A673 (cell line): ENCODE results near the gene PAX7. TPM values are rescaled to one million over a fixed set of nuclear protein-coding genes. Genes with fewer than 3 reads are reported as not detected.

Experiments used
- BruUV-seq: library from RNA; stranded (reverse); fragments of 400-500 nt; replicated peaks from 2 replicates; lab custom pipeline; 2021; lab: Mats Ljungman, UMichigan
- CTCF ChIA-PET: fragments of 300-600 bp; sonication (Branson Sonifier 250); formaldehyde crosslinking; loops from one replicate; lab custom pipeline; 2022; ENCODE audit warnings: antibody characterized with exemption; lab: Charles Lee
- POLR2A ChIA-PET: fragments of 300-600 bp; sonication (Branson Sonifier 250); formaldehyde crosslinking; loops from one replicate; lab custom pipeline; 2022; ENCODE audit warnings: antibody characterized with exemption; ENCODE audit not compliant: low non-redundant PET; lab: Charles Lee
- DNase-seq: peaks from one replicate; pipeline ENCODE4 v3.0.0-alpha.2; 2015; ENCODE audit warnings: low spot score
- H3K27ac ChIP-seq: fragments of 200-600 bp; sonication (generic); 2 replicates; pipeline ENCODE4 v1.5.1; 2016; ENCODE audit warnings: mixed run types, low read depth, mild to moderate bottlenecking, mixed read lengths, antibody characterized with exemption, low read length; ENCODE audit not compliant: poor library complexity, severe bottlenecking
- H3K27me3 ChIP-seq: fragments of 200-600 bp; sonication (generic); replicated peaks from 2 replicates; pipeline ENCODE4 v1.6.1; 2017; ENCODE audit warnings: mixed run types, low read depth, mild to moderate bottlenecking, mixed read lengths, antibody characterized with exemption, low read length; ENCODE audit not compliant: insufficient read depth, poor library complexity
- H3K36me3 ChIP-seq: fragments of 200-600 bp; sonication (generic); 2 replicates; pipeline ENCODE4 v1.6.1; 2016; ENCODE audit warnings: mixed run types, mild to moderate bottlenecking, mixed read lengths, antibody characterized with exemption, low read length; ENCODE audit not compliant: insufficient read depth, poor library complexity, severe bottlenecking
- H3K4me1 ChIP-seq: fragments of 200-600 bp; sonication (generic); 2 replicates; pipeline ENCODE4 v1.6.1; 2017; ENCODE audit warnings: mixed run types, mild to moderate bottlenecking, mixed read lengths, antibody characterized with exemption, low read length; ENCODE audit not compliant: insufficient read depth, poor library complexity, severe bottlenecking
- H3K4me3 ChIP-seq: fragments of 200-600 bp; sonication (generic); 2 replicates; pipeline ENCODE4 v1.5.1; 2016; ENCODE audit warnings: low read depth, mixed run types, mild to moderate bottlenecking, mixed read lengths, low read length; ENCODE audit not compliant: poor library complexity, severe bottlenecking
- H3K9me3 ChIP-seq: fragments of 200-600 bp; sonication (generic); 2 replicates; pipeline ENCODE4 v1.6.1; 2016; ENCODE audit warnings: mixed run types, low read depth, mild to moderate bottlenecking, mixed read lengths, antibody characterized with exemption, low read length; ENCODE audit not compliant: poor library complexity, severe bottlenecking
- CTCF ChIP-seq: fragments of 300-800, 200-600 bp; sonication (generic); conservative IDR thresholded peaks from 2 replicates; pipeline ENCODE4 v1.5.1; 2017; ENCODE audit warnings: low read depth, mild to moderate bottlenecking, antibody characterized with exemption, low read length, moderate library complexity, mixed read lengths
- EZH2 ChIP-seq: fragments of 200-600 bp; sonication (generic); IDR thresholded peaks from 2 replicates; pipeline ENCODE4 v1.6.1; 2017; ENCODE audit warnings: borderline replicate concordance, low read depth, mild to moderate bottlenecking, mixed read lengths, antibody characterized with exemption, low read length; ENCODE audit not compliant: poor library complexity, severe bottlenecking
- intact Hi-C: fragments of 100-400 bp; cut with micrococcal nuclease; formaldehyde crosslinking; loops from one replicate; pipeline ENCODE4 v1.10.0; 2022; ENCODE audit not compliant: unreplicated experiment
- total RNA-seq: library from RNA; stranded (reverse); gene quantifications from 2 replicates; pipeline ENCODE4 v1.2.3, GENCODE V29; 2021

The PAX7 gene
- total RNA-seq, 1 experiment from 2014 or later: 36.5 TPM

- no peak for TF ChIP-seq CTCF
- Histone ChIP-seq H3K27ac (no peak overlapping the region), H3K36me3 (no peaks in the 10 kb centered on the region), H3K4me3 (no peak overlapping the region), H3K27me3 (no peaks in the 10 kb centered on the region), H3K9me3 (no peaks in the 10 kb centered on the region), H3K4me1 (no peaks in the 10 kb centered on the region)
- BruUV-seq: no TSS peak
- intact Hi-C loops: no loop called here
- peak; percentile 31 for DNase-seq
- POLR2A ChIA-PET: no interaction called here
- CTCF ChIA-PET: no interaction called here
These were observed 92.6 kb downstream of the PAX7 start for GRCh38 chr1:18723206-18723605.

- BruUV-seq: no TSS peak
- Histone ChIP-seq H3K36me3 (peaks cover 2% of the 10 kb centered on the region), H3K27ac (no peak overlapping the region), H3K9me3 (no peaks in the 10 kb centered on the region), H3K27me3 (no peaks in the 10 kb centered on the region), H3K4me3 (no peak overlapping the region), H3K4me1 (no peaks in the 10 kb centered on the region)
- ChIA-PET CTCF (no interaction called here), POLR2A (no interaction called here)
- intact Hi-C loops: no loop called here
- no peak for DNase-seq
- TF ChIP-seq EZH2 (no peak), CTCF (no peak)
These were observed 93.2 kb downstream of the PAX7 start for GRCh38 chr1:18723701-18724411.

- BruUV-seq: no TSS peak
- DNase-seq: no peak
- ChIA-PET POLR2A (no interaction called here), CTCF (no interaction called here)
- intact Hi-C loops: no loop called here
- no peak for TF ChIP-seq CTCF
- no peak for TF ChIP-seq EZH2
- Histone ChIP-seq H3K27ac (no peak overlapping the region), H3K4me3 (no peak overlapping the region), H3K9me3 (no peaks in the 10 kb centered on the region), H3K36me3 (peaks cover 3% of the 10 kb centered on the region), H3K4me1 (no peaks in the 10 kb centered on the region), H3K27me3 (no peaks in the 10 kb centered on the region)
These were observed 94.2 kb downstream of the PAX7 start for GRCh38 chr1:18724801-18725200.
